GM18861 (cell line): Measurements from ENCODE around the gene ZNF343.
A peak's percentile ranks its signal among the peaks of the same experiment; 100 is the strongest.

ENCODE experiments used
- ATAC-seq: cut with Tn5 transposase; IDR thresholded peaks from one replicate; pipeline ENCODE4 v1.9.1; 2021; ENCODE audit not compliant: unreplicated experiment

The ZNF343 gene

GRCh38 chr20:2475850-2476741 lies 32.6 kb downstream of the ZNF343 start:
- ATAC-seq: no peak

- ATAC-seq: no peak
These were observed 35.2 kb downstream of the ZNF343 start for GRCh38 chr20:2473516-2473915.

- peak; percentile 96 for ATAC-seq
These were observed 38.1 kb downstream of the ZNF343 start, which contains the start of gene SNRPB for GRCh38 chr20:2470423-2471193. SNRPB (minus strand) TSS chr20:2470789; CDS start chr20:2470690, 99 bp downstream.

GRCh38 chr20:2469991-2470422 lies 38.7 kb downstream of the ZNF343 start:
- ATAC-seq: no peak

GRCh38 chr20:2468581-2469407 lies 39.9 kb downstream of the ZNF343 start:
- ATAC-seq: no peak

- no peak for ATAC-seq
These were observed 41.3 kb downstream of the ZNF343 start for GRCh38 chr20:2467412-2467811.

GRCh38 chr20:2465100-2465499 lies 43.6 kb downstream of the ZNF343 start:
- ATAC-seq: no peak

GRCh38 chr20:2463616-2464365 lies 44.9 kb downstream of the ZNF343 start:
- no peak for ATAC-seq

- no peak for ATAC-seq
These were observed 46.2 kb downstream of the ZNF343 start for GRCh38 chr20:2462484-2462883.

GRCh38 chr20:2460752-2461424 lies 47.8 kb downstream of the ZNF343 start:
- no peak for ATAC-seq

- no peak for ATAC-seq
These were observed 48.5 kb downstream of the ZNF343 start for GRCh38 chr20:2459981-2460751.

- ATAC-seq: no peak
These were observed 49.7 kb downstream of the ZNF343 start for GRCh38 chr20:2458919-2459499.

GRCh38 chr20:2455771-2456497 lies 52.8 kb downstream of the ZNF343 start:
- no peak for ATAC-seq

- no peak for ATAC-seq
These were observed 54.9 kb downstream of the ZNF343 start for GRCh38 chr20:2453792-2454191.

GRCh38 chr20:2451939-2452732 lies 56.6 kb downstream of the ZNF343 start:
- no peak for ATAC-seq

GRCh38 chr20:2451422-2451821 lies 57.3 kb downstream of the ZNF343 start:
- no peak for ATAC-seq

GRCh38 chr20:2449386-2449785 lies 59.3 kb downstream of the ZNF343 start:
- ATAC-seq: no peak
